GM06990 (cell line): ENCODE measurements around the gene ABCB11.

Source experiments
- DNase-seq: peaks from one replicate; pipeline ENCODE4 v3.0.0-alpha.2; 2011; ENCODE audit not compliant: insufficient read length; ENCODE audit errors: extremely low read depth
- H3K27me3 ChIP-seq: replicated peaks from 2 replicates; pipeline ENCODE4 v1.6.0; 2011; ENCODE audit warnings: low read length; ENCODE audit not compliant: control insufficient read depth, insufficient read depth
- H3K36me3 ChIP-seq: 2 replicates; pipeline ENCODE4 v1.5.1; 2011; ENCODE audit warnings: low read length; ENCODE audit not compliant: control insufficient read depth, insufficient read depth
- H3K4me3 ChIP-seq: replicated peaks from 2 replicates; pipeline ENCODE4 v1.5.1; 2011; ENCODE audit warnings: low read depth, mild to moderate bottlenecking, control low read depth, low read length
- CTCF ChIP-seq: IDR thresholded peaks from 2 replicates; pipeline ENCODE4 v1.5.1; 2011; ENCODE audit warnings: low read length, control low read depth, mild to moderate bottlenecking, inconsistent platforms; ENCODE audit not compliant: insufficient read depth, poor library complexity, severe bottlenecking

ABCB11 gene

GRCh38 chr2:168971261-168971660 lies 59.9 kb downstream of the ABCB11 start:
- no peak overlapping the region for H3K4me3 ChIP-seq
- DNase-seq = no peak

GRCh38 chr2:168970711-168971233 lies 60.4 kb downstream of the ABCB11 start:
- DNase-seq = no peak
- no peak overlapping the region for H3K4me3 ChIP-seq
- no peak for TF ChIP-seq CTCF
- H3K36me3 ChIP-seq = no peaks in the 10 kb centered on the region
- H3K27me3 ChIP-seq = no peaks in the 10 kb centered on the region

More at GRCh38 chr2:168971261-168971660, 59.9 kb downstream of the ABCB11 start:
- no peaks in the 10 kb centered on the region for H3K27me3 ChIP-seq
- no peak for TF ChIP-seq CTCF
- H3K36me3 ChIP-seq = no peaks in the 10 kb centered on the region

- Histone ChIP-seq H3K27me3 (no peaks in the 10 kb centered on the region), H3K4me3 (no peak overlapping the region), H3K36me3 (no peaks in the 10 kb centered on the region)
- TF ChIP-seq CTCF = no peak
- no peak for DNase-seq
Observed at GRCh38 chr2:168969865-168970264, 61.3 kb downstream of the ABCB11 start.

GRCh38 chr2:168968342-168968741 lies 62.8 kb downstream of the ABCB11 start:
- no peaks in the 10 kb centered on the region for H3K27me3 ChIP-seq
- no peak overlapping the region for H3K4me3 ChIP-seq
- DNase-seq = no peak
- H3K36me3 ChIP-seq = no peaks in the 10 kb centered on the region
- no peak for TF ChIP-seq CTCF

- TF ChIP-seq CTCF = no peak
- Histone ChIP-seq H3K27me3 (no peaks in the 10 kb centered on the region), H3K36me3 (no peaks in the 10 kb centered on the region), H3K4me3 (no peak overlapping the region)
- no peak for DNase-seq
Observed at GRCh38 chr2:168964251-168964807, 66.8 kb downstream of the ABCB11 start.

GRCh38 chr2:168962636-168963035 lies 68.5 kb downstream of the ABCB11 start:
- DNase-seq = no peak
- no peak overlapping the region for H3K4me3 ChIP-seq
- TF ChIP-seq CTCF = no peak
- H3K27me3 ChIP-seq = no peaks in the 10 kb centered on the region
- no peaks in the 10 kb centered on the region for H3K36me3 ChIP-seq
